Hematopoietic multipotent progenitor cell treated with erythropoietin and hydrocortisone succinate and interleukin-3 and kit ligand, for 17 days (in vitro differentiated cells): Measurements from ENCODE around the gene UNKL.

Experiments used
- DNase-seq: peaks from one replicate; pipeline ENCODE4 v3.0.0-alpha.2; 2015; ENCODE audit warnings: low spot score

Gene UNKL

GRCh38 chr16:1377406-1378010 lies 37.0 kb downstream of the UNKL start:
- DNase-seq, result no peak

DNA sequence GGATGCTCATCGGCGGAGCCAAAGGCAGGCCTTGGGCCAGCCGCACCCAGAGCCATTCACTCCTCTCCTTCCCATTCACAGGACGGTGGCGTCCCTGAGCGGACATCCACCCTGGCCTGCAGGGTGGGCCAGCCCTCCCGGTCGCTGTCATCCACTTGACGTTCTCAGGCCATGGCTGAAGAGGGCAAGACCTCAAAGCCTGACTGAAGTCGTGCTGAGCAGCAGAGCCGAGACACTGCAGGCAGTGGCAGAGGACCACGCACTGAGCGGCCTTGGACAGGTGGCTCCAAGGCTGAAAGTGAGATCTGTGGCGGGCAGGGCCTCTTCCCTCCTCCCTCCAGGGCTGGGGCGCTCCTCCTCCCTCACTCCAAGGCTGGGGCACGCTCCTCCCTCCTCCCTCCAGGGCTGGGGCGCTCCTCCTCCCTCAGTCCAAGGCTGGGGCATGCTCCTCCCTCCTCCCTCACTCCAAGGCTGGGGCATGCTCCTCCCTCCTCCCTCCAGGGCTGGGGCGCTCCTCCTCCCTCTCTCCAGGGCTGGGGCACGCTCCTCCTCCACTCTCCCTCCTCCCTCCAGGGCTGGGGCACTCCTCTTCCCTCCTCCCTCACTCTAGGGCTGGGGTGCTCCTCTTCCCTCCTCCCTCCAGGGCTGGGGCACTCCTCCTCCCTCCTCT lies 38.6 kb downstream of the UNKL start:
- peak; percentile 77 for DNase-seq

DNA sequence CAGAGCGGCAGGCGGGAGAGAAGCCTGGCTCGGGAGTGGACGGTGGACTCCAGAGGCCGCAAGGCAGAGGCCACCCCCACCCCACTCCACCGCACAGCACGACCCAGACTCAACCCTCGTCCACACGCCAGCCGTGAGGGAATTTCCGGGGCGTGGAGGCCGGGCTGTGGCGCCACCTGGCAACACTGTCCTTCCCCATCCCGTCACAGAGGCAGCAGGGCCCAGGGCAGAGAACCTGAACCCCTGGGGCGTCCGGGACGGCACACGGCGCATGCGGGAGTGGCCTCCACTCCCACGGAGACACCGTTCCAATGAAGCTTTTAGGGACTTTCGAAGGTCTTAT lies 39.2 kb downstream of the UNKL start:
- DNase-seq, result no peak

DNA sequence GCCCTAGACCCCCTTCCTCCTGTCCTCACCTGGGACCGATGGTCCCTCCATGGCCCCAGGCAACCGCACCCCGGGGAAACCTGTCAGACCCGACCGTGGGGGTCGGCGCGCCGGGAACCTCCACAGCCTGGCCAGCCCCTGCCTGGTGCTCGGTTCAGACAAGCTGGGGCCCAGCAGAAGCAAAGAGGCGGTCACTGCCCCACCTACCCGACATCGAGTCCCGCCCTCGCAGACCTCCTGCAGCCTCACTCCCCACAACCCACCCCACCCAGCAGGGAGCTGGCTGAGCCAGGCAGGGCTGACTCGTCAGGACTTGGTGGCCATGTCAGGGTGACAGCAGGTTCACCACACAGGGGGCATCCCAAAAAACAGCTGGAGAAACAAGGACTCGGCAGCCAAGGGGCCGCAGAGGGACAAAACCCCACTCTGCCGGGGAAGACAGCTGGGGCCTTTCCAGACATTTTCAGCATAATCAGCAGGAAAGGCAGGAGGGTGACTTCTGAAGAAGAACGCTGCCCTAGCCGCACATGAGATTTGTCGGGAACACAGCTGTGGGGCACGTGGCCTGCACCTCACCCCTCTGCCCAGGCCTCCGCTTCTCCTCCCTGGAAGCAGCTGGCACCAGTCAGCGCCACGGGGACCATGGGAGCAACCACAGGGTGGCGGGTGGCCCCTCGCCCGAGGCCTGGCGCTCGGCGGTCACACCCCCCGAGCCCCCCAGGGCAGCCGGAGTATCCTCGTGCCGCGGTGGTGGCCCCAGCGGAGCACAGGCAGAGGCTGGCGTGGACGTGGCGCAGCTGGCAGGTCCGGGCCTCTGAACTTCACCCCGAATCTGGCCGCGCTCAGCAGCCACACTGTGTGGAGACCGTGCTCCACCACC lies 39.8 kb downstream of the UNKL start:
- DNase-seq, result peak; percentile 40

DNA sequence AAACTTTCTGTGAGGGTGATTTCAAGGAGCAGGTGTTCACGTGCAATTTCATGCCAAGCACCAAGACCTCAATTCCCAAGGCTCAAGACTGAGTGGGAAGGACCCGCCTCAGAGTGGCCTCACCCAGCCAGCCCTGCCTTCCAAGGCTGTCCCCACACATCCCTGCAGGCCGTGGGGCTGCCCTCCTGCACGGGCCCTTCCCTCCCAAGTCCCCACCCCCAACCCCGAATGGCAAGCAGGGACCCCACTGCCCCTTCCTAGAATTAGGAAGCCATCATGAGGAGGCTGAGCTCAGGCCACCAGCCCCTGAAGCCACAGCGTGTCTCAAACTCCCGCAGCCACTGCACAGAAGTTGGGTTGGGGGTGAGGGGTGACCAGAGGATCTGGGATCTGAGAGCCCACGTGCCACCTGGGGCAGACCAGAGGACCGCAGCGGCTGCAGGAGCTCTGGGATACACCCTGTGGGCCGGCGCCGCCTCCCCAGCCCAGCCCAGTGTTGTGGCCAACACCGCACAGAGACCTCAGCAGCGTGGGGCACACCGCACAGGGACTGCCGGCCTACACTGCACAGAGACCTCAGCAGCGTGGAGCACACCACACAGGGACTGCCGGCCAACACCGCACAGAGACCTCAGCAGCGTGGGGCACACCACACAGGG lies 42.1 kb downstream of the UNKL start:
- no peak for DNase-seq

- no peak for DNase-seq
These were observed 43.2 kb downstream of the UNKL start for GRCh38 chr16:1371054-1371978.

GRCh38 chr16:1367486-1368174 lies 46.9 kb downstream of the UNKL start:
- DNase-seq, result no peak

- DNase-seq, result no peak
These were observed 47.7 kb downstream of the UNKL start for GRCh38 chr16:1366712-1367299.

DNA sequence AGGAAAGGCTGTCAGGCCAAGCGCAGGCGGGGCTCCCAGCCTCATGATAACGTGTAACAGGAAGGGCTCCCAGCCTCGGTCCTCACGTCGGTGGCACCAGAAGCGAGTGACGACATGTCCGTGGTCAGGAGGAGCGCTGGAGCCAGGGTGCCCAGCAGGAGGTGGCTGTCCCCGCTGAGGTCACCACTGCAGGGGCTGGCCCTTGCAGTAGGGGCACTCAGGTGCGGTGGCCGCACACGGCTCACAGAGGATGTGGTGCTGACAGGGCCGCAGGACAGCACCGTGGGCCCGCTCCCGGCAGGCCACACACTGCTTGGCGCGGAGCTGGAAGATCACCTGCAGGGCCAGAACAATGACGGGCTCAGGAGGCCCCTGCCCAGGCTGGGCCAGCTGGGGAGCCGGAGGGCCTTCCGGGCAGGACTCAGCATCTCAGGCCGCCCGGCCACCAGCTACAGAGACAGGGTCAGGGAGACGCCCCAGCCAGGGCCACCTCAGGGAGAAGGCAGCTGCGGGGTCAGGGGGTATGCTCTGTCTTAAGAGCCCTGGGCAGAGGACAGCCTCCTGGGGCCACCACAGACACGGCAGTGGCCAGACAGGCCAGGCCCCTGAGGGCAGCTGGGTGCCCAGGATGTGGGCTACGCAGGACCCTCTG lies 48.3 kb downstream of the UNKL start:
- DNase-seq, result no peak

DNA sequence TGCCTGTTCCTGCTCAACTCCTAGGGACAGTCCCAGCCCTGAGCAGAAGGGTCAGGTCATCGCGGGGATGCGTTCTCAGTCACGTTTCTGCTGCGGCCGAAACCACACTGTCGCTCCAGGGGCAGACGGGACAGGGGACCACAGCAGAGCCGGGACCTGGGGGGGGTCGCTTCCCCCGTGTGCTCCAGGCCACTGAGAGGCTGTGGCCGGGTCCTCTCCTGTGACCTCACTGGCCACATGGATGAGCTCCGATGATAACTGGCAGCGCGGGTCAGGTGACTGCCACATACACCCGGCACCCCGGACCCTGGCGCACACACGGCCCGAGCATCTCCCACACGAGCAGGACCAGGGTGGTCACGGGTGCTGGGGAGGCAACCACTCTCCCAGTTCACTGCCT lies 50.0 kb downstream of the UNKL start:
- no peak for DNase-seq

DNA sequence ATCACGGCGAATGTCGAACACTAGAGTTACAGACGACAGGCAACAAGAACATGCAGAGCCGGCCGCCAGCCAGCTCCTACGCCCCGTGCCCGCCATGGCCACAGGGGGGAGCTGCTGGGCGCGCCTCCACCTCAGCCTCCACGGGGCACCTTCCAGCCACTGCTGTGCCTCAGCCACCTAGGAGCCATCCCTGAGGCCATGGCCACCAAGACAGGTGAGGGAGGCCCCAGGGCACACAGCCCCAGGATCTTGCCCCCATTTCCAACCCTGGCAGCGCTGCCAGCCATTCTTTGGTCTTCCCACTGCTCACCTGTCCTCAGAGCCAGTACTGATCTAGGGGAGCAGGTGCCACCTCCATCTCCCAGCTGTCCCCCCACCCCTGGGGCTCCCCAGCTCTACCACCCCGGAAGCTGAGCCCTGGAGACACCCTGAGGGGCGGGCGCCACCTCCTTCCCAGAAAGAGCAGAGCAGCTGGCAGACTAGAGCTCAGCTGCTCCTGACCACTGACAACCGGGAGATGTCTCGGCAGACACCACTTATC lies 50.9 kb downstream of the UNKL start:
- peak; percentile 86 for DNase-seq

GRCh38 chr16:1362807-1363206 lies 51.7 kb downstream of the UNKL start:
- no peak for DNase-seq

DNA sequence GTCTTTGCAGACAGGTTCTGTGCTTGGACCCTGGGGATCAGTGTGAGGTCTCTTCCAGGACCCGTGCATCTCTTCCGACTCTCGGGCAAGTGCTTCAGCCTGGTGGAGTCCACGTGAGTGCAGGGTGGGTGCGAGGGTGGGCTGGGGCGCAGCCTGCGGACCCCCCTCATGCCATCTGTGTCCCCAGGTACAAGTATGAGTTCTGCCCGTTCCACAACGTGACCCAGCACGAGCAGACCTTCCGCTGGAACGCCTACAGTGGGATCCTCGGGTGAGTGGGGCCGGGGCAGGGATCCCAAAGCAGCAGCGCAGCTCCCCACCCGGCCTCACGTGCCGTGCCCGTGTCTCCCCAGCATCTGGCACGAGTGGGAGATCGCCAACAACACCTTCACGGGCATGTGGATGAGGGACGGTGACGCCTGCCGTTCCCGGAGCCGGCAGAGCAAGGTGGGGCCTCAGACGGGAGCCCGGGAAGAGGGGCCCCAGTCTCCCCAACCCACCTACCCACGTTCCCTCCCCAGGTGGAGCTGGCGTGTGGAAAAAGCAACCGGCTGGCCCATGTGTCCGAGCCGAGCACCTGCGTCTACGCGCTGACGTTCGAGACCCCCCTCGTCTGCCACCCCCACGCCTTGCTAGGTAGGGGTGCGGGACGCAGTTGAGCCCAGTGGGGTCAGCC lies 52.7 kb downstream of the UNKL start:
- DNase-seq, result no peak

- DNase-seq, result no peak
These were observed 56.5 kb downstream of the UNKL start for GRCh38 chr16:1357906-1358566.

DNA sequence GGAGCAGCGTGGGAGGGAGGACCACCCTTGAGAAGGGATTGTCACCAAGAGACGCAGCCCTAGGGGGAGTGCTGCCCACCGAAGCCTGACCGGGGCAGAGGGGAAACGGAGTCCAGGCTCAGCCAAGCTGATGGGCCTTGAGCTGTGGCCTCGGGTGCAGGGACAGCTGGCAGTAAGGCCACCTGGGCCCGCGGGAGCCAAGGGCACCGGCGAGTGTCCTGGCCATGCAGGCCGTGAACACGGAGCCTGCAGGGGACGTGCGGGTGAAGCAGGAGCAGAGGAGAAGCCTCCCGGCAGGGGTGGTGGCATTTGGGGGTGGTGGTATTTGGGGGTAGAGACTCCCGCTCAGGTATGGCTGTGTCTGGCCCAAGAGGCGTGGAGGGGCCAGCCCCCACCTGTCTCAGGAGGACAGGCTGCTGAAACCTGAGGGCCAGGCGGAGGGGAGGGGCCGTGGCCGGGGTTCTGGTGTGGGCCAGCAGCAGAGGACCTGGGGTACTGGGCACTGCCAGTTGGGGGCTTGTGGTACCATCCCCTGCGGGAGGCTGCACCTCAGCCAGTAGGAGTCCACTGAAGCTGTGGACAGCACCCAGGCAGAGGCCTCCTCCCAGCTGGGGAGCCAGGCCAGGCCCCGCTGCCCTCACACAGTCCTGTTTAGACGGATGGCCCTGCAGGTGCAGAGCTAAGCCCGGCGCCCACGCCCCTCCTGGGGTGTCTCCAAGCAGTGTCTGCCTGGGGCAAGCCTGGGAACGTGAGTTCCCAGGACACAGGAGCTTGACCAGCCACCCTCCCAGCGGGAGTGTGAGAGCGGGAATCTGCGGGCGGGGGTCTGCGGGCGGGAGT lies 58.2 kb downstream of the UNKL start:
- DNase-seq, result no peak

GRCh38 chr16:1355591-1355990 lies 58.9 kb downstream of the UNKL start:
- no peak for DNase-seq

DNA sequence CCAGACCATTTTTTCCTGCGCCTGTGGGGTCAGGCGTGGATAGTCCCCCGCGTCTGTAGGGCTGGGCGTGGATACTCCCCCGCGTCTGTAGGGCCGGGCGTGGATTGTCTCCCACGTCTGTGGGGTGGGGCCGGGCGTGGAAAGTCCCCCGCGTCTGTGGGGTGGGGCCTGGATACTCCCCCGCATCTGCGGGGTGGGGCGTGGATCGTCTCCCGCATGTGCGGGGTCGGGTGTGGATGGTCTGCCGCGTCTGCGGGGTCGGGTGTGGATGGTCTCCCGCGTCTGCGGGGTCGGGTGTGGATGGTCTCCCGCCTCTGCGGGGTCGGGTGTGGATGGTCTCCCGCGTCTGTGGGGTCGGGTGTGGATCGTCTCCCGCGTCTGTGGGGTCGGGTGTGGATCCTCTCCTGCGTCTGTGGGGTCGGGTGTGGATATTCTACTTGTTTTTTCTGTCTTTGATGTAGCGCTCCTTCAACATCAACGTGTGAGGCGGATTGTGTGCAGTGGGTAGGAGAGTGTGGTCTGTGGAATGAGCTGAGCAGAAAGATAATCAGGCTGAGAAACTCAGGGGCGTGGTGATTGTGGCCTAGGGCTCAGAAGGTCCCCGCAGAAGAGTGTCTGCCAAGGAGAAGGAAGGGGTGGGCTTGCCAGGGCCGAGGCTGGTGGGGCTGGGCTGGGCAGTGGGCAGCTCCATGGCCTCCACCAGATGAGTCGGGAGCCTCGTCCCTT lies 59.5 kb downstream of the UNKL start:
- peak; percentile 18 for DNase-seq
